Epidermal melanocyte (primary cell): ENCODE data around the gene SPATA9.

ENCODE experiments used
- DNase-seq: peaks from one replicate; pipeline ENCODE4 v3.0.0; 2011; ENCODE audit warnings: low spot score; ENCODE audit not compliant: insufficient read length

The SPATA9 gene

DNA sequence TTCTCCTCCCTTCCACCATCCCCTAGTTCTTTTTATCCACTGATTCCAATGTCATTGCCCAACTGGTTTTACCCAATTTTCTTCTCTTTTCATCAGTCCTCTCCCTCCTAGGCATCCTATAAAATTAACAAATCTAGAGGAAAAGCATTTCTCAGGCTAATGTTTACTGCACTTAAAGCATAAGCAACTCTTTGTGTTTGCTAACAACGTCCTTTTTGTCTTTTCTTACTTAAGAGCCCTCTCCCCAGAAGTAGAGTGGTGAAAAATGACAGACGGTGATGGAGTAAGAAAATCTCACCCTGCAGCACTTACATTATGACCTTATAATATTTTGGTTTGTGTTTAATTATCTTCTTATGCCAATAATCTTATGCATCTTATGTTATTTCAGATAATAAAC lies 1.6 kb upstream of the SPATA9 start:
- peak; percentile 34 for DNase-seq

GRCh38 chr5:95673081-95673480 lies 9.7 kb downstream of the SPATA9 start:
- no peak for DNase-seq

GRCh38 chr5:95672641-95673040 lies 10.2 kb downstream of the SPATA9 start:
- DNase-seq: no peak

DNA sequence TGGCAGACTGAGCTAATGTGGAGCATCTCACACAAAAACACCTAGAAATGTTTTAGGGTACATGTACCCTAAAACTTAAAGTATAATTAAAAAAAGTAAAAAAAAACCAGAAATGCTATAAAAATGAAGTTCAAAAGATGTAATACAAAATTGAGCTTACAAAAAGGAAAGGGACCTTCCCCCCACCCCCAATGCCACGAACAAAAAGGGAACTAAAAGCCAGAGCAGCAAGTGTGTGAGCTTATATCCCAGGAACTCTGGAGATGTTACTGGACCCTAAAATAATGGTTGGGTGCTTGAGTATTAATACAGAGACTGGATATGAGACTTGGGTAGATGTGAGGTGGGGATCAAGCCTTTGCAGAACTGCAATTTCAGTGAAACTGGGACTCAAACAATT lies 11.0 kb downstream of the SPATA9 start:
- no peak for DNase-seq

- no peak for DNase-seq
Measured at GRCh38 chr5:95670568-95670967, 12.2 kb downstream of the SPATA9 start.

DNA sequence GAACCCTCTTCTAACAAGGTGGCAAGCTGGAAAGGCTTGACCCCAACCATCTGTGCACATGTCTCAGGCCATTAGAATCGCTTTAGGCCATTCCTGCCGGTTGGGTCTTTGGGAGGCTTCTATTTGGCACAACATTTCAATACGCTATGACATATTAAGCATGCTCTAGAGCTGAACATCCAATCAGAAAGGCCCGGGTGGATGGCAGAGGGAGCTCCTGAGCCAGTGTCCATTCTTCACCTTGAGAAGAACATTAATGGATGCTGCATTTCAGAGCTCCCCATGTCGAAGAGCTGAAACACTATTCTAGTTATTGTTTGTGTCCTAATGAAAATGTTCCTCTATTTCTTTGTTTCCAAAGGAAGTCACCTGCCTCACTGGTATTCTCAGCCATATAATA lies 12.8 kb downstream of the SPATA9 start:
- no peak for DNase-seq

DNA sequence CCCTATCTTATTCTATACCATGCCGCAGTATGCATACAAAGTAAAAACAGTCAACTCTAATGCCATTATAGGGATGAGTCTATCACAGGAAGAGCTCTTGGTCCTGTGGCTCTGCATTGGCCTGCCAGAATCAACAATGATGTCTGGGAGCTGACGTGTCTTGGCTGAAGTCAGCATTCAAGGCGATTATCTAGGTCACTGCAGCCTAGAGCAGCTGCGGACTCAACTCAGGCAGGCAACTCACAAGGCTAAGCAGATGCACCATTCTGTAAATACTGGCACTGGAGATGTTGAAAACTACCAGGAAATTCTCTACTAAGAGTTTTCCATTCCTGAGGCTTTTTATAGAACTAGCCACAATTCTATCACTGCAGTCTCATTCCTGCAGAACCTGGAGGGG lies 13.3 kb downstream of the SPATA9 start:
- DNase-seq: no peak

- no peak for DNase-seq
Measured at GRCh38 chr5:95668728-95669127, 14.1 kb downstream of the SPATA9 start.

- DNase-seq: no peak
Measured at GRCh38 chr5:95668216-95668615, 14.6 kb downstream of the SPATA9 start.

GRCh38 chr5:95667678-95668077 lies 15.1 kb downstream of the SPATA9 start:
- no peak for DNase-seq

DNA sequence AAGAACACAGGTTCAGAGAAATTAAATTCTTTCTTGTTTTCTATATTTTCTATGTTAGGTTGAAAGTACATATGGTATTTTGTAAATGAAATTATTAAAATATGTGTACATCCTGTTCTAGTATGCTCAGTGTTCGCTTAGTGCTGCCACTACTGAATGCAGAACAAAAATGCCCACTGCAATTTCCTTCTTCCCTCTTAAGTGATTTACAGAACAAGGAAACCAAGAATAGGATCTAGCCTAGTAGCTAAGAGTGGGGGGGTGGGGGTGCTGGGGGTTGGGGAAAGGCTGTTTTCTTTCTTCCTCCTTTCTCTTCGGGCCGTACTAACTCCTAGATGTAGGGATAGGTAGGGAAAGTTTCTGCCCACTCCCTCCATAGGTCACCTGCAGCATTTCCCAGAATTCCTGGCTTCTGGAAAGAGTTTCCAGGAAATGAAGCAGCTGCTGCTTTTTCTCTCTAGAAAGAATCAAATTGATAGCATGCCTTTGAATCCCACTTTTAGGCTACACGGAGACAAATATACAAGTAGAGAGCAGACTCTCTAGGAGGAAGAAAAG lies 15.7 kb downstream of the SPATA9 start:
- DNase-seq: no peak

- no peak for DNase-seq
Measured at GRCh38 chr5:95664204-95664786, 18.5 kb downstream of the SPATA9 start.

- no peak for DNase-seq
Measured at GRCh38 chr5:95662946-95663345, 19.8 kb downstream of the SPATA9 start.

GRCh38 chr5:95660060-95660459 lies 22.7 kb downstream of the SPATA9 start:
- DNase-seq: no peak

- no peak for DNase-seq
Measured at GRCh38 chr5:95655575-95655974, 27.2 kb downstream of the SPATA9 start.

- no peak for DNase-seq
Measured at GRCh38 chr5:95654196-95654595, 28.6 kb downstream of the SPATA9 start.

- no peak for DNase-seq
Measured at GRCh38 chr5:95652849-95653248, 29.9 kb downstream of the SPATA9 start.

DNA sequence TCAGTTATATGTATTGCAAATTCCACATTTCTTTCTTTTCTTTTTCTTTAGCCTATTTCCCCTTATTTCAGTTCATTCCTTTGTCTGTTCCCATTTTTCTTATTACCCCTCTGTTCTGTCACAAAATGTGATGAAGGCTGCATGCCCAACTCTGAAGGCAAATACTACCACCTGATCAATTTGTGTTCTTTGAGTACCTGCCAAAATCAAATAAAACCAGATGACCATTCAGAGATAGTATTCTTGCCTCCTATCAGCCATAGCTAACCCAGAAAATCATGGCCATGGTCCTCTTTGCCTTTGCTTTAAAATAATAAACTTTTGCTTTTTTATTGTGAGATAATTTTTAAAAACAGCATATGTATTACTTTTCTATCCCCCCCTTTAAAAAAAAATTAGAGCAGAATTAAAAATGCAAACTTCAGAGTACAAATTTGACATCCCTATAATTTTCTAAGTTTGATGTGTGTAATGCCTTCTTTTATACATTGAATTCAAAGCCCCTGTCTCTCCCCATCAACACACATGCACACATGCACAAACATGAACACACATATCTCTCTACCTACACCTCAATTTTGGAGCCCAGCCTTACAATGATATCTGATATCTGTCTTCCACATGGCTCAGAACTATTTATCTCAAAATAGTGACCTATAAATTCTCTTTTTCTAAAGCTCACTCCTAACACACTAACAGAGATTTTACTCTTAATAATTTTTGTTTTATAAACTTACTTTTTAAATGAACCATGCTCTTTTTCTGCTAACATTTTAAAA lies 32.8 kb downstream of the SPATA9 start:
- DNase-seq: no peak

- no peak for DNase-seq
Measured at GRCh38 chr5:95649274-95649673, 33.5 kb downstream of the SPATA9 start.

DNA sequence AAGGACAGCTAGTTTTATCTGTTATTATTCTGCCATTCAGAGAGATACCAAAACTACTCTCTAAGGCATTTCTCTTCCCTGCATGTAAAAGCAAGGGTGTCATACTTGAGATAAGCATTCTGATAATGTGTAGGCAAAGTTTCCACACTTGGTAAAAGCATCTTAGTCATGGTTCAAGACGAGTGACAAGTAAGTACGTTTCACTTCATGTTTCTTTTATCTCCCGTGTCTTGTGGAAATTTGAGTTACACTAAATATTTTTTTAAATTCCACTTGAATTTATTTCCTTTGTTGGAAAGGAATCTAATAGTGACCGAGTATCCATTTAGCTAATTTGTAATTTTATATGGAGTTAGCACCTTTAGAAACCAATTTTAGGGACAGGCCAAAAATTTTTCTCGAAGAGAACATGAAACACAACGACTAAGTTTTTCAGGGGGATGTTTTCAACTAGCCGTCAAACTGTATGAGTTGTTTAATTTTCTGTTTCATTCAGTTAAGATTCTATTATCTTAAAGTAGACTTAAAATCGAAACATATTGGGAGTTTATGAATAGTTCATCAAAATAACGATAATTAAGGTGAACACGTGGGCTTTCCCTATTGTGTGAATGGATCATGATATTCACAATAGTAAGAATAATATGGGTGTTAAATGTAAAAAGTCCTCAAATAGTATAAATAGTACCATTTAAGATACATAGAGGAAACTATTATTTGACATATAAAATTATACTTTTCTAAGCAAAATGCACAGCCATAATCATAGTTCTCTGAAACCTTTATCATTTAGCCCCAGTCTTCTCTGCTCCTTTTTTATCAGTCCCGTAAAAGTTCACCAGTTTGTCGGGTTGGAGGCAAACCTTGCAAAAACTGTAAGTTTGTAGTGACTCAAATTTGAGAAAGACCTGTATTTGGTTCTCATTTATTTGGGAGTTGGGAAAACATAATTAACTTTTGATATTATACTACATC lies 34.6 kb downstream of the SPATA9 start:
- no peak for DNase-seq

DNA sequence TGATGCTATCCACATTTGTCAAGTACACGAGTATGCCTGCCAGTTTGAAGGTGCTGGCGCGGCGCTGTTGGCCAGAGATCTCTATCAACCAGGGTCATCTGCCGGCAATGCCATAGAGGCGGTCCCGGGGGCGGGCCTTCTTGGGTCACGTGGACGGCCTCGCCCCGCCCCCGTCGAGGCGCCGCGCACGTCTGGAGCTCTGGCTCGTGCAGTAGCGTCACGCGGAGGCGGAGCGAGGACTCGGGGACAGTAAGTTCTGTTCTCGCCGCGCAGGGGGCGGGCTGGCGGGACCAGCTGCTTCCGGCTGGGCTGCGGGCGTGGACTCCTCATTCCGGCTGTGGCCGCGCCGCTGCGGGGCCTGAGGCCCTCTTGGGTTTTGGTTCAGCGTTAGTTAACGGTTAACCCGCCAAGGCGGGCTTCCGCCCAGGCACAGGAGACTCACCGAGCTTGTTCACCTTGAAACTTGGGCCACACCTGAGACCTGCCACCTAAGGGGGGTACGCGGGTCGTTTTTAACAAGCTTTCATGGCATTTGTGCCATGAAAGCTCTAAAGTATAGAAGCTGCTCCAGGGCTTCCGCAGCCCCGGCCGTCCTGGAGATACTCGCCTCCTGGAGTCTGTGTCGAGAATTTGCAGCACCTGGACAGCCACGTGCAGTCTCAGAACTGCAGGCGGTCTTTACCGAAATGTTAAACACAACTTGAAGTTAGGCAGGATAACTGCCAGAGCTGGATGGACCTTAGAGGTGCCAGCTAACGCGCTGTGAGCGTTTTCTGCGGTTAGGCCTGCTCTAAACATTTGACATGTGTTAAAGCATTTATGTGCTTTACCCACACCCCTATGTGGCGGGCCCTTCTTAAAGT lies 36.0 kb downstream of the SPATA9 start, which contains the start of gene RFESD:
TSS of gene RFESD (plus strand) at position 209 of the 863 bp plus-strand sequence. CDS start 5,495 bp downstream, outside the sequence.
- DNase-seq: peak; percentile 74
